IPS-NIHi7 (cell line): Measurements from ENCODE around the gene TIPIN.
"Not testable (repeated sequence)": the region's sequence is repeated elsewhere in the genome, so short reads cannot be mapped to it uniquely, and the experiment has no call there.

ENCODE experiments used
- DNase-seq: peaks from one replicate; pipeline ENCODE4 v3.0.0; 2012; ENCODE audit warnings: mixed read lengths; ENCODE audit errors: extremely low spot score

Gene TIPIN

GRCh38 chr15:66386204-66387123 lies 30.0 kb upstream of the TIPIN start, which contains the start of gene MAP2K1:
Gene MAP2K1, plus strand, starts transcription at chr15:66386912. Its CDS starts 436 bp downstream, at chr15:66387348.
- peak; percentile 94 for DNase-seq

- DNase-seq = not testable (repeated sequence)
Measured at GRCh38 chr15:66381376-66381775, 24.9 kb upstream of the TIPIN start.

GRCh38 chr15:66378814-66379430 lies 22.4 kb upstream of the TIPIN start:
- no peak for DNase-seq

- DNase-seq = no peak
Measured at GRCh38 chr15:66374179-66374578, 17.7 kb upstream of the TIPIN start.

GRCh38 chr15:66369773-66370651 lies 13.5 kb upstream of the TIPIN start:
- DNase-seq = no peak

GRCh38 chr15:66364944-66365528 lies 8.6 kb upstream of the TIPIN start:
- peak; percentile 29 for DNase-seq

GRCh38 chr15:66362776-66363175 lies 6.3 kb upstream of the TIPIN start:
- no peak for DNase-seq

- not testable (repeated sequence) for DNase-seq
Measured at GRCh38 chr15:66361745-66362460, 5.4 kb upstream of the TIPIN start.

- no peak for DNase-seq
Measured at GRCh38 chr15:66359740-66360139, 3.3 kb upstream of the TIPIN start.

- no peak for DNase-seq
Measured at GRCh38 chr15:66356077-66356358, 467 bp downstream of the TIPIN start.

- DNase-seq = not testable (repeated sequence)
Measured at GRCh38 chr15:66348530-66348929, 8.0 kb downstream of the TIPIN start.

GRCh38 chr15:66328771-66329170 lies 27.7 kb downstream of the TIPIN start:
- no peak for DNase-seq

GRCh38 chr15:66327736-66328135 lies 28.7 kb downstream of the TIPIN start:
- no peak for DNase-seq

GRCh38 chr15:66326051-66326450 lies 30.4 kb downstream of the TIPIN start:
- DNase-seq = no peak

GRCh38 chr15:66323312-66323928 lies 33.1 kb downstream of the TIPIN start:
- no peak for DNase-seq

GRCh38 chr15:66312144-66312543 lies 44.3 kb downstream of the TIPIN start:
- DNase-seq = no peak

- DNase-seq = no peak
Measured at GRCh38 chr15:66310786-66311185, 45.7 kb downstream of the TIPIN start.

GRCh38 chr15:66309828-66310227 lies 46.7 kb downstream of the TIPIN start:
- no peak for DNase-seq

- DNase-seq = no peak
Measured at GRCh38 chr15:66308531-66308930, 48.0 kb downstream of the TIPIN start.

GRCh38 chr15:66306381-66306780 lies 50.1 kb downstream of the TIPIN start:
- DNase-seq = no peak

GRCh38 chr15:66304425-66304824 lies 52.1 kb downstream of the TIPIN start:
- not testable (repeated sequence) for DNase-seq
